Body of pancreas (tissue), 4 donors: ENCODE results near the gene ADGRE1. TPM values are rescaled to one million over a fixed set of nuclear protein-coding genes. Genes with fewer than 3 reads are reported as not detected.

Experiments used
- ATAC-seq: fragments of 150-250 bp; one replicate; pipeline ENCODE4 v1.9.1; 2016
- DNase-seq, 4 donors: peaks; one replicate each; pipeline ENCODE4 v3.0.0-alpha.2; 2019
- H3K27ac ChIP-seq, 4 donors: fragments of 200-600 bp; sonication (generic); 1 replicate in 3 of 4; 2 replicates in 1 of 4; pipeline versions ENCODE4 v1.5.1 to v1.6.1; 2016 to 2019; ENCODE audit warnings: mild to moderate bottlenecking in 1 of 4, mixed read lengths in 1 of 4, moderate library complexity in 1 of 4
- H3K27me3 ChIP-seq, 2 donors: fragments of 200-600 bp; sonication (generic); one replicate each; pipeline ENCODE4 v1.6.0; 2016; ENCODE audit warnings: mild to moderate bottlenecking in 1 of 2
- H3K36me3 ChIP-seq, 2 donors: fragments of 200-600 bp; sonication (generic); replicated peaks in 1 of 2; 2 replicates each; pipeline ENCODE4 v1.5.1; 2016; ENCODE audit warnings: low read depth in 2 of 2; ENCODE audit not compliant: insufficient read depth in 1 of 2
- H3K4me1 ChIP-seq: fragments of 200-600 bp; sonication (generic); one replicate; pipeline ENCODE4 v1.6.0; 2016
- H3K4me3 ChIP-seq, 2 donors: fragments of 200-600 bp; sonication (generic); 1 replicate in 1 of 2; 2 replicates in 1 of 2; pipeline ENCODE4 v1.5.1; 2016 to 2019
- H3K9me3 ChIP-seq, 3 donors: fragments of 200-600 bp; sonication (generic); 1 replicate in 2 of 3; 2 replicates in 1 of 3; pipeline ENCODE4 v1.5.1; 2016
- POLR2A ChIP-seq, 3 donors: fragments of 450-650 bp; IDR thresholded peaks; one replicate each; pipeline ENCODE4 v1.6.1; 2016; ENCODE audit warnings: antibody characterized with exemption in 3 of 3, mild to moderate bottlenecking in 2 of 3
- WGBS, 2 donors: methylation state at CpG; one replicate each; pipeline ENCODE4 v1.1.5; 2017; 5-methylcytosine and 5-hydroxymethylcytosine counted together
- intact Hi-C: fragments of 100-400 bp; cut with DNase I; formaldehyde crosslinking; loops from one replicate; pipeline ENCODE4 v1.15.1; 2023
- total RNA-seq, 2 donors: library from RNA; depleted of rRNA; stranded (reverse); fragments of >200 nt; gene quantifications; one replicate each; pipeline ENCODE4 v1.1.0, GENCODE V29; 2016
- TF ChIP-seq, protein P1 (sequence below), 7 experiments: fragments of 450-650 bp in 4 of 7; fragments of 200-600 bp in 3 of 7; sonication (generic) in 3 of 7; IDR thresholded peaks; one replicate each; pipeline ENCODE4 v1.5.1; 2016 to 2019; ENCODE audit warnings: antibody characterized with exemption in 7 of 7

ADGRE1 gene
- total RNA-seq, 2 donors from 2014 or later: 0.26 TPM; not detected in 1

DNA sequence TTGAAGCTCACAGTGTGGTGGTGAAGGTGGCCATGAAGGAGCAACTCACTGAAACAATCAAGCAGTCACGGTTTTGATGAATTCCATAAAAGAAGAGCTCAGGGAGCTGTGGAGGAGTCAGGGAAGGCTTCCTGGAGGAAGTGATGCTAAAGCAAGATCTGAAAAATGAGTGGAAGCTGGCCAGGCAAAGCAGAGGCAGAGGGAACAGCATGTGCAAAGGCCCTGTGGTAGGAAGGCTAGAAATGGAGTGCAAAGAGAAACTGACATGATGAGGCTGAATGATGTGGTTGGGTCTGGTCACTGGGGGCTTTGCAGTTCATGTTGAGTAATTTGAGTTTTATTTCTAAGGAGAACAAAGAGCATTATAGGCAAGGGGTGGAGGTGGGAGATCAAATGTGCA, 6.9 kb downstream of the ADGRE1 start:
- Histone ChIP-seq H3K27me3 (no peaks in the 10 kb centered on the region), H3K36me3 (no peaks in the 10 kb centered on the region), H3K27ac (no peak overlapping the region), H3K4me1 (no peaks in the 10 kb centered on the region), H3K9me3 (no peaks in the 10 kb centered on the region), H3K4me3 (no peak overlapping the region)
- TF ChIP-seq POLR2A (IDR thresholded peaks at IDR 0.05): no peak
- TF ChIP-seq, protein P1, sequence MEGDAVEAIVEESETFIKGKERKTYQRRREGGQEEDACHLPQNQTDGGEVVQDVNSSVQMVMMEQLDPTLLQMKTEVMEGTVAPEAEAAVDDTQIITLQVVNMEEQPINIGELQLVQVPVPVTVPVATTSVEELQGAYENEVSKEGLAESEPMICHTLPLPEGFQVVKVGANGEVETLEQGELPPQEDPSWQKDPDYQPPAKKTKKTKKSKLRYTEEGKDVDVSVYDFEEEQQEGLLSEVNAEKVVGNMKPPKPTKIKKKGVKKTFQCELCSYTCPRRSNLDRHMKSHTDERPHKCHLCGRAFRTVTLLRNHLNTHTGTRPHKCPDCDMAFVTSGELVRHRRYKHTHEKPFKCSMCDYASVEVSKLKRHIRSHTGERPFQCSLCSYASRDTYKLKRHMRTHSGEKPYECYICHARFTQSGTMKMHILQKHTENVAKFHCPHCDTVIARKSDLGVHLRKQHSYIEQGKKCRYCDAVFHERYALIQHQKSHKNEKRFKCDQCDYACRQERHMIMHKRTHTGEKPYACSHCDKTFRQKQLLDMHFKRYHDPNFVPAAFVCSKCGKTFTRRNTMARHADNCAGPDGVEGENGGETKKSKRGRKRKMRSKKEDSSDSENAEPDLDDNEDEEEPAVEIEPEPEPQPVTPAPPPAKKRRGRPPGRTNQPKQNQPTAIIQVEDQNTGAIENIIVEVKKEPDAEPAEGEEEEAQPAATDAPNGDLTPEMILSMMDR (IDR thresholded peaks at IDR 0.05): no peak
- DNase-seq (no peak), ATAC-seq (no peak)
- WGBS, 2 donors: 40 to 68% methylated on average over 1 of the region's 1 CpG
- intact Hi-C loops: no loop called here

DNA sequence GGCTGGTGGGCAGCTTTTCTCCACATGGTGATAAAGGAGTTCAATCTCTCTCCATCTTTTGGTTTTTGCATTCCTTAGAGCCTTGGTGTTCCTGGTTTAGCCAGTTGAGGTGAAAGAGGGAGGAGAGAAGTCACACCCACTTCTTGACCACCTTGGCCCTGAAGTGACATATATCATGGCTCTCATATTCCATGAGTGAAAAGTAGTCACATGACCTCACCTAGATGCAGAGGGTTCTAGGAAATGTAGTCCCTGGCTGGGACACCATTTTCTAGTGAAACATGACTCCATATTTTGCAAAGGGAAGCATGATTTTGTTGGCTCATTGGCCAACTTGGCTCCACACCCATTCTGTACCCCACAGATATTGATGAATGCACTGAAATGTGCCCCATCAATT, 16.1 kb downstream of the ADGRE1 start:
- no peak overlapping the region for H3K4me3 ChIP-seq
- no peaks in the 10 kb centered on the region for H3K36me3 ChIP-seq
- no peaks in the 10 kb centered on the region for H3K27me3 ChIP-seq
- H3K4me1 ChIP-seq: no peaks in the 10 kb centered on the region
- H3K27ac ChIP-seq: no peak overlapping the region
- DNase-seq: no peak
- intact Hi-C loops: no loop called here
- H3K9me3 ChIP-seq: peaks cover 0 to 37% (median 0%) of the 10 kb centered on the region in 3 donors
- TF ChIP-seq, protein P1 (IDR thresholded peaks at IDR 0.05): no peak
- TF ChIP-seq POLR2A (IDR thresholded peaks at IDR 0.05): no peak
- no peak for ATAC-seq

DNA sequence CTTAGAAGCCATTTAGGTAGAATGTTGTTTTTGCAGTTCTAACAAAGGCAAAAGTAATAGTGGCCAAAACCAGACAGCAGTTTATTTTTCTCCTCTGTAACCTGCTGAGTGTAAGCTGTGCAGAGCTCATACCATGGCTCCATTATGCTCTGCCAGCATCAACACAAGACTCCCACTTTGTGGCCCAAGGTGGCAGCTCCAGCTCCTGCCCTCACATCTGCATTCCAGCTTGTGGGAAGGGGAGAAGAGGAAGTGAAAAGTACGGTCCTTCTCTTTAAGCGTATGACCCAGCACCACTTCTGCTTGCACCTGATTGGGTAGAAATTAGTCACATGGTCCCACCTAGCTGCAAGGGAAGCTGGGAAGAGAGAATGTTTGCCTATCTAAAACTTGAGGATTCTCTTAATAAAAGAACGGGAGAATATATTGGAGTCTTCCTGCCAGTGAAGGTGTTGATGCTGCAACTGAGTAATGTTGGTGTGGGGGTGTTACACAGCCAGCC, 19.2 kb downstream of the ADGRE1 start:
- intact Hi-C loops: no loop called here
- DNase-seq: no peak
- 40 to 46% methylated on average over 3 of the region's 3 CpGs for WGBS, 2 donors
- H3K9me3 ChIP-seq: peaks cover 0 to 26% (median 0%) of the 10 kb centered on the region in 3 donors
- TF ChIP-seq POLR2A (IDR thresholded peaks at IDR 0.05): no peak
- TF ChIP-seq, protein P1 (IDR thresholded peaks at IDR 0.05): no peak
- H3K4me3 ChIP-seq: no peak overlapping the region
- H3K27me3 ChIP-seq: no peaks in the 10 kb centered on the region
- H3K27ac ChIP-seq: no peak overlapping the region
- no peak for ATAC-seq
- H3K4me1 ChIP-seq: no peaks in the 10 kb centered on the region
- no peaks in the 10 kb centered on the region for H3K36me3 ChIP-seq

DNA sequence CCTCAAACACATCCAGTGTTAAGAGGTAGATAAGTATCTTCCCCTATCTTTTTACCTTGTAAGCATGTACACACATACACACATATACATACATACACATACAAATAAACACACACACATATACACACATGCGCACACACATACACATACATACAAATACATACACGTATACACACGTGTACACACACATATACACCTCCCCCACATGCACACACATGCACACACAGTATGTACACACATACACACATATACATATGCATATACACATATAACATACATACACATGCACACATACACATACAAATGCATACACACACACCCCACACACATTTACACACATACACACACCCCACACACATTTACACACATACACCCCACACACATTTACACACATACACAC, 24.1 kb downstream of the ADGRE1 start:
- intact Hi-C loops: no loop called here
- Histone ChIP-seq H3K27ac (no peak overlapping the region), H3K27me3 (no peaks in the 10 kb centered on the region), H3K9me3 (peaks cover 0 to 32% (median 0%) of the 10 kb centered on the region in 3 donors), H3K4me3 (no peak overlapping the region), H3K36me3 (no peaks in the 10 kb centered on the region), H3K4me1 (no peaks in the 10 kb centered on the region)
- WGBS, 2 donors: 33 to 38% methylated on average over 3 of the region's 3 CpGs
- ATAC-seq (no peak), DNase-seq (no peak)
- TF ChIP-seq, protein P1 (IDR thresholded peaks at IDR 0.05): peak in 1 of 7 experiments; percentile 4
- no peak for TF ChIP-seq POLR2A (IDR thresholded peaks at IDR 0.05)

DNA sequence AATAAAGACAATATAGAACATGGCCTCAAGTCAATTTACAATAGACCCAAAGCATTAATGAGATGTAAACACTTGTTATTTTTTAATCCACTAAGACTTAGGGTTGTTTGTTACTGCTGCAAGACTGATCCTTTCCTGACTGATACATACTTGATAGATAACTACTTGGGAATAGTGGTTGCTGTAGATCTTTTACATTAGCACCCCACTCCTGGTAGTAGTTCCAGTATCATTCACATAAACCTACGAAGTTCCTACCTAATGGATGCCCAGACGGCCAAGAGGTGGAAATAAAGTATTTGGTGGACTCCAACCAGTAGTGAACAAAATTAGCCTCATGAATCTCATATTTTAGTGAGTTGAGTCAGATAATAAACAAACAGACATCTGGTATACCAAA, 26.9 kb downstream of the ADGRE1 start:
- intact Hi-C loops: no loop called here
- WGBS, 2 donors: 28 to 34% methylated on average over 2 of the region's 2 CpGs
- DNase-seq: no peak
- Histone ChIP-seq H3K27ac (no peak overlapping the region), H3K4me3 (no peak overlapping the region), H3K36me3 (no peaks in the 10 kb centered on the region), H3K9me3 (peaks cover 0 to 16% (median 0%) of the 10 kb centered on the region in 3 donors), H3K27me3 (no peaks in the 10 kb centered on the region), H3K4me1 (no peaks in the 10 kb centered on the region)
- ATAC-seq: no peak
- TF ChIP-seq POLR2A (IDR thresholded peaks at IDR 0.05): no peak
- TF ChIP-seq, protein P1 (IDR thresholded peaks at IDR 0.05): no peak
